IPS-11a (cell line): ENCODE measurements around the gene TRAP1.
"Not testable (repeated sequence)": the region's sequence is repeated elsewhere in the genome, so short reads cannot be mapped to it uniquely, and the experiment has no call there.

ENCODE experiments used
- H3K4me3 ChIP-seq: one replicate; pipeline ENCODE4 v1.5.1; 2013; ENCODE audit warnings: low read depth, low read length, control low read depth

Gene TRAP1

DNA sequence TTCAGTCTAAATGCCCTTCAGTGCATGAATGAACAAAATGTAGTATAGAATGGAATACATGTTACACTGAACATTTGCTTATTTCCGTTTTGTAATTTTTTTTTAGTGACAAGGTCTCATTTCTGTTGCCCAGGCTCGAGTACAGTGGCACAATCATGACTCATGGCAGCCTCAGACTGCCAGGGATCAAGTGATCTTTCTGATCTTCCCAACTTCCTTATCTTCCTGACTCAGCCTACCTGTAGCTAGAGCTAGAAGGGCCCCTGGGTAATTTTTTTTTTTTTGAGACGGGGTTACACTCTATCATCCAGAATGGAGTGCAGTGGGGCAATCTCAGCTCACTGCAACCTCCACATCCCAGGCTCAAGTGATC lies 98.6 kb downstream of the TRAP1 start:
- no peak overlapping the region for H3K4me3 ChIP-seq

- peak overlapping the region; percentile 80 for H3K4me3 ChIP-seq
Observed at GRCh38 chr16:3612510-3613466, 104.5 kb downstream of the TRAP1 start.

GRCh38 chr16:3611146-3611975 lies 106.0 kb downstream of the TRAP1 start, which contains the start of gene SLX4:
Gene SLX4, minus strand, starts transcription at chr16:3611606. Its CDS starts 2,642 bp downstream, at chr16:3608964.
- H3K4me3 ChIP-seq = peak within 1 kb of the TSS; percentile 80

DNA sequence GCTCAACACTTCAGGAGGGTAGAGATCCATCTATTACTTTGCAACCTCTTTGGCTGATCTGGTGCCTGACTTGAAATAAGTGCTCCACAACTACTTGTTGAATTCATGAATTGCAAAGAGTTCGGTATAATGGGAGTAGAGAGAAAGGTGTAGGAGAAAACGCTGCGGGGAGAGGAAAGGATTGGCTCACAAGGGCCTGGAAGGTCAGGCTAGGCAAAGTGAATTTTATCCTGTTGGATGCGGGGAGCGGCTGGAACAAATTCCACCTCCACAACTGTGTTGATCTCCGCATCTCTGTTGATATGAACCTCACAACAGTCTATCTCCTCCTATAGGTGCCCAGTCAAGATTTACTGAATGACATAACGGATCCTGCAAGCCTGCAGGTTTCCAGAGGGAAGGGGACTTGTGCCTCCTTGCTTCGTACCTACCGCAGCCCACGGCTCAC lies 106.6 kb downstream of the TRAP1 start:
- H3K4me3 ChIP-seq = peak overlapping the region; percentile 80

DNA sequence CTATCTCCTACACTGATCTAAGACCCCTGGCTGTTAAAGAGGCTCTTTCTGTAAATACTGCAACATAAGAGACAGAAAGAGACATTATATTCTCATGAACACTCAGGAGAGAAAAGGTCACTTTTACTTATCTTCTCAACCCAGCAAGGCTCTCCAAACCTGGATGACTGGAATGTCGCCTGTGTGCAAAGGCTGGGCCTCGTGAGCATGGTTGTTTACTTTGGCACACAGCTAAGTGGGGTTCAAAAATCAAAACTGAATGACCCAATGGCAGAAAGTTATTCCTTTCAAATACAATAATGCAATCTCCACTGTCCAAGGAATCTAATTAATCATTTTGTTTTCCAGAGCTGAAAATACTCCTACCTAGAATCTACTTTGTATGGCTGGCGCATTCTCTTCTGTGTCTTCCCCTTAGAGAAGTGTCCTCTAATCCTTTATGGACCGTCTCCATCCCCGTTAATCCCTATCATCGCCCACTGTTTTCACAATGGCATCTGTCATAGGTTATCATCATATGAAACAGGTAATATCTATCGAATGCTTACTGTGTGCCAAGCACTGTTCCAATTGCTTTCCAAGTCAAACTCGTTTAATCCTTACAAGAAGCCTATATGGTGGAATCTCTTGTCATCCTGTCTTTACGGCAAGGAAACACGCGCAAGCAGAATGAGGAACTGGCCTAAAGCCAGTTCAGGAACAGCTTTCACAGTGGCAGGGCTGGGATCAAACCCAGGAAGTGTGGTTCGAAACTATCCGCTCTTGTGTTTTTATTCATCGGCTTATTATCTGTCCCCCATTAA lies 107.2 kb downstream of the TRAP1 start:
- H3K4me3 ChIP-seq = peak overlapping the region; percentile 80

GRCh38 chr16:3608976-3609375 lies 108.3 kb downstream of the TRAP1 start:
- not testable (repeated sequence) for H3K4me3 ChIP-seq

DNA sequence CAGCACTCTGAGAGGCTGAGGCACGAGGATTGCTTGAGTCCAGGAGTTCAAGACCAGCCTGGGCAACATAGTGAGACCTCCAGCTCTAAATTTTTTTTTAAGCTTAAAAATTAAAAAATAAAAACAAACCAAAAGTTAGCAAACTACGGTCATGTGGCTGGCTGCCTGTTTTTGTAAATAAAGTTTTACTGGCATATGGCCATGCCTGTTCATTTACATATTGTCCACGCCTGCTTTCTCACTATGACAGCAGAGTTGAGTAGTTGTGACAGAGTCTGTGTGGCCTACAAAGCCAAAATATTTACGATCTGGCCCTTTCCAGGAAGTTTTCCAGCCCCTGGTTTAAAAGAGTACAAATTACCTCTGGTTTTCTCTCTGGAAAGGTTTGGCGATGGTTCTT lies 109.3 kb downstream of the TRAP1 start:
- no peak overlapping the region for H3K4me3 ChIP-seq
